Upper lobe of left lung (tissue), 6 donors: ENCODE measurements around the gene CST11. TPM values are rescaled to one million over a fixed set of nuclear protein-coding genes. Genes with fewer than 3 reads are reported as not detected.

Source experiments
- ATAC-seq, 2 donors: fragments of 200-7000 bp; cut with Tn5 transposase; one replicate each; pipeline ENCODE4 v1.9.1; 2022; ENCODE audit warnings: mild to moderate bottlenecking in 2 of 2, moderate library complexity in 2 of 2; ENCODE audit not compliant: low FRiP score in 2 of 2
- DNase-seq, 2 donors: peaks; one replicate each; pipeline ENCODE4 v3.0.0-alpha.2; 2019 to 2020
- H3K27ac ChIP-seq, 4 donors: fragments of 200-600 bp; sonication (generic); one replicate each; pipeline ENCODE4 v1.5.1; 2016 to 2019
- H3K27me3 ChIP-seq, 4 donors: fragments of 200-600 bp; sonication (generic); one replicate each; pipeline ENCODE4 v1.5.1; 2017 to 2019
- H3K36me3 ChIP-seq, 4 donors: fragments of 200-600 bp; sonication (generic); one replicate each; pipeline ENCODE4 v1.5.1; 2016 to 2019
- H3K4me1 ChIP-seq, 4 donors: fragments of 200-600 bp; sonication (generic); one replicate each; pipeline ENCODE4 v1.5.1; 2018 to 2019
- H3K4me3 ChIP-seq, 4 donors: fragments of 200-600 bp; sonication (generic); one replicate each; pipeline ENCODE4 v1.5.1; 2017 to 2019; ENCODE audit warnings: mild to moderate bottlenecking in 2 of 4, moderate library complexity in 1 of 4
- H3K9me3 ChIP-seq, 4 donors: fragments of 200-600 bp; sonication (generic); one replicate each; pipeline ENCODE4 v1.5.1; 2018 to 2019
- CTCF ChIP-seq, 6 experiments: fragments of 450-650 bp in 4 of 6; fragments of 200-600 bp in 2 of 6; sonication (generic) in 2 of 6; IDR thresholded peaks; one replicate each; pipeline ENCODE4 v1.5.1; 2016 to 2019; ENCODE audit warnings: antibody characterized with exemption in 6 of 6
- EP300 ChIP-seq, 4 donors: sonication (generic); formaldehyde crosslinking; IDR thresholded peaks; one replicate each; pipeline ENCODE4 v1.5.1; 2017; ENCODE audit warnings: antibody characterized with exemption in 4 of 4, control low read depth in 2 of 4
- POLR2A ChIP-seq, 4 donors: fragments of 450-650 bp; IDR thresholded peaks; one replicate each; pipeline ENCODE4 v1.5.1; 2016 to 2017; ENCODE audit warnings: antibody characterized with exemption in 4 of 4, mild to moderate bottlenecking in 2 of 4
- POLR2AphosphoS5 ChIP-seq, 2 donors: sonication (generic); formaldehyde crosslinking; IDR thresholded peaks; one replicate each; pipeline ENCODE4 v1.5.1; 2017; ENCODE audit warnings: antibody characterized with exemption in 2 of 2
- WGBS, 2 donors: methylation state at CpG; one replicate each; pipeline ENCODE4 v1.1.5; 2017 to 2018; 5-methylcytosine and 5-hydroxymethylcytosine counted together
- total RNA-seq, 6 donors: library from RNA; depleted of rRNA in 4 of 6; stranded (reverse); fragments of >200 nt in 4 of 6; gene quantifications; one replicate each; pipeline versions ENCODE4 v1.1.0 to v1.2.1, GENCODE V29; 2016 to 2021
- donor health status: DM: no; HTN: no; CAD: no; lungs with moderate emphysema.
- donor health status: DM: no; HTN: yes; CAD: no; lungs with severe emphysema.

CST11 gene
- total RNA-seq, 6 donors from 2014 or later = not detected

DNA sequence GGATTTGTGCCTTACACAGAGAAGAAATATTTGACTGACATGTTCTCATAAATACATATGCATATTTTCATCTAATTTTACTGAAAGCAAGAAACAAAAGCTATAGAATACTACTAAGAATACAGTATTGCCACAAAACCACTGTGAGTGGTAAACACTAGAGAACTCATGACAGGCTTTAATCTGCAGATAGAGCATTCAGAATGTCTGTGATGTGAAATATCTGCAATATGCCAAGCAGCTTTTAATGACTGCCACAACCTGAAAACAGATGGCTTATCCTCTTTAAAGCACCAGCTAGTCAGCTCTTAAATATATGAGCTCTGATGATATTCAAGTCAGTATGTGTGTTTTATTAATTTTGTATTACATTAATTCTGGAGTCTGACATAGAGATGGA lies 34.8 kb downstream of the CST11 start:
- H3K27me3 ChIP-seq = no peaks in the 10 kb centered on the region
- TF ChIP-seq EP300 (IDR thresholded peaks at IDR 0.05) (no peak), CTCF (IDR thresholded peaks at IDR 0.05) (no peak), POLR2AphosphoS5 (IDR thresholded peaks at IDR 0.05) (no peak), POLR2A (IDR thresholded peaks at IDR 0.05) (no peak)
- ATAC-seq (no peak), DNase-seq (no peak)
- H3K4me1 ChIP-seq = peaks cover 13 to 23% (median 18%) of the 10 kb centered on the region in 4 donors
- H3K36me3 ChIP-seq = no peaks in the 10 kb centered on the region
- H3K9me3 ChIP-seq = no peaks in the 10 kb centered on the region
- no peak overlapping the region for H3K4me3 ChIP-seq
- H3K27ac ChIP-seq = no peak overlapping the region

DNA sequence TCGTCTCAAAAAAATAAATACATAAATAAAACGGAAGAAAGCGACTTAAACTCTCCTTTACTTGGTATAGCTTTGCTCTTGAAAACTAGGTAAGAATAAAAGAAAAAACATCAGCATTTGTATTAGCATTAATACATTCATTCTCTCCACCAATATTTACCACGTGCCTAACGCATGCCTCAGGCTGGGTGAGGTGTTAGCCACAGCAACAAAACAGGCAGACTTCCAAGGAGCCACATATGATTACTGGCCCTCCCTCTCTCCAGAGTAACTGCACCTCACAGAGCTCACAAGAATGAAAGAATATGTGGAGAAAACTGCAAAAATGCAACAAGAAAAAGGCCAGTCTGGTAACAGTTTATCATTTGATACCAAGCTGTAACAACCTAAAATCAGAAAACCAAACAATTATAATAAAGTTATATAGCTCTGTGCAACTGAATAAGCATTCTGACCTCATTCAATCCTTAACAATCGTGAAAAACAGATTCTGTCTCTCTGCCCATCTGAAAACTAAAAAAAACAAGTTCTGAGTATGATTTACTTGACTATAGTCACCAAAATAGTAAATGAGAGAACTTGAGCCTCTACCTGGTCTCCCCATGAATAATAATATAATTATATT lies 36.6 kb downstream of the CST11 start:
- no peaks in the 10 kb centered on the region for H3K36me3 ChIP-seq
- ATAC-seq (no peak), DNase-seq (no peak)
- no peaks in the 10 kb centered on the region for H3K9me3 ChIP-seq
- TF ChIP-seq POLR2AphosphoS5 (IDR thresholded peaks at IDR 0.05) (no peak), POLR2A (IDR thresholded peaks at IDR 0.05) (no peak), CTCF (IDR thresholded peaks at IDR 0.05) (no peak), EP300 (IDR thresholded peaks at IDR 0.05) (no peak)
- 78 to 80% methylated on average over 6 of the region's 6 CpGs for WGBS, 2 donors
- peaks cover 12 to 29% (median 17%) of the 10 kb centered on the region in 4 donors for H3K4me1 ChIP-seq
- H3K4me3 ChIP-seq = no peak overlapping the region
- peak overlapping the region in 1 of 4 donors; percentile 5 for H3K27ac ChIP-seq
- H3K27me3 ChIP-seq = no peaks in the 10 kb centered on the region

DNA sequence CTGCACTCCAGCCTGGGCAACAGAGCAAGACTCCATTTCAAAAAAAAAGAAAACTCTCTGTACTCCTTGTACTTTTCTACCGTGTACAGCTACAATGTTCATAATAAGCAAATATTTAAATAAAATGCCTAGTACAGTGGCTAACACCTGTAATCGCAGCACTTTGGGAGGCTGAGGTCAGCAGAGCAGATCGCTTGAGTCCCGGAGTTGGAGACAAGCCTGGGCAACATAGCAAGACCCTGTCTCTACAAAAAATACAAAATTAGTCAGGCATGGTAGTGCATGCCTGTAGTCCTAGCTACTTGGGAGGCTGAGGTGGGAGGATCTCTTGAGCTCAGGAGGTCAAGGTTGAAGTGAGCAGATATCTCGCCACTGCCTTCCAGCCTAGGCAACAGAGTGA lies 37.1 kb downstream of the CST11 start:
- DNase-seq = no peak
- TF ChIP-seq POLR2AphosphoS5 (IDR thresholded peaks at IDR 0.05) (no peak), EP300 (IDR thresholded peaks at IDR 0.05) (no peak), POLR2A (IDR thresholded peaks at IDR 0.05) (no peak), CTCF (IDR thresholded peaks at IDR 0.05) (no peak)
- WGBS, 2 donors = 85 to 87% methylated on average over 5 of the region's 5 CpGs
- H3K27me3 ChIP-seq = no peaks in the 10 kb centered on the region
- H3K4me1 ChIP-seq = peaks cover 12 to 29% (median 17%) of the 10 kb centered on the region in 4 donors
- no peaks in the 10 kb centered on the region for H3K9me3 ChIP-seq
- no peak overlapping the region for H3K27ac ChIP-seq
- no peaks in the 10 kb centered on the region for H3K36me3 ChIP-seq
- no peak for ATAC-seq
- no peak overlapping the region for H3K4me3 ChIP-seq

DNA sequence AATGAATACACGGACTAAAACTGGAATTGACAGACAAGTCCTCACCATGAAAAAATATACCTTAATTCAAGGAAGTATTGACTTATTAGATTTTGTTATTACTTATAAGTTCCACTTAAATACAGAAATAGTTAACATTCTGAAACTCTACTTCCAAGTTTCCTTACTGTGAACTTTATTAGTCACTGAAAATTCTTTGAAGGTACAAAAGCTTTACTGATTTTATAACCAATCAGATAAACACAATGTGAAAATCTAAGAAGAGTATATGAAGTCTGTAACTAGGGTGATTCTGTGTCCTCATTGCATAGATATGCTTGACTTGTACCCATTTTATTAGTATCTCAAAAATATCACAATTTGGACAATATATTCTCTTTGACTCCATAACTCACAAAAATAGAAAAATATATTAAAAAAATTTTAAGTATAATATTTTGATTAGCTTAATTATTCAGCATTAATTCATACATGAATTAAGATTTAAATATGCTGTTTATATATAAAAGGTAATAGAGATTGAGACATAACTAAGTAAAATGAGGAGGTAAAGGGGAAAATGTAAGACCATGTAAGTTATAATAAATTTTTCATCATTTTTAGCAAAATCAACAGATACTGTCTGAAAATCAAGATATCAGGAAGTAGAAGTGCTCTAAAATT lies 38.0 kb downstream of the CST11 start:
- 68 to 83% methylated on average over 1 of the region's 1 CpG for WGBS, 2 donors
- H3K4me3 ChIP-seq = no peak overlapping the region
- H3K36me3 ChIP-seq = no peaks in the 10 kb centered on the region
- H3K27ac ChIP-seq = no peak overlapping the region
- H3K9me3 ChIP-seq = no peaks in the 10 kb centered on the region
- H3K27me3 ChIP-seq = no peaks in the 10 kb centered on the region
- ATAC-seq (no peak), DNase-seq (no peak)
- no peak for TF ChIP-seq CTCF (IDR thresholded peaks at IDR 0.05)
- no peak for TF ChIP-seq POLR2A (IDR thresholded peaks at IDR 0.05)
- TF ChIP-seq EP300 (IDR thresholded peaks at IDR 0.05) = no peak
- TF ChIP-seq POLR2AphosphoS5 (IDR thresholded peaks at IDR 0.05) = no peak
- H3K4me1 ChIP-seq = peaks cover 6 to 24% (median 15%) of the 10 kb centered on the region in 4 donors
